ENCODE results near the gene PLEKHG4B.

PLEKHG4B gene

GRCh38 chr5:182126-182525, 90.2 kb downstream of the PLEKHG4B start:
- DNase-seq (ENCODE audit: insufficient read length, low spot score) (no peak), FAIRE-seq (no peak)
- TF ChIP-seq, protein P1, sequence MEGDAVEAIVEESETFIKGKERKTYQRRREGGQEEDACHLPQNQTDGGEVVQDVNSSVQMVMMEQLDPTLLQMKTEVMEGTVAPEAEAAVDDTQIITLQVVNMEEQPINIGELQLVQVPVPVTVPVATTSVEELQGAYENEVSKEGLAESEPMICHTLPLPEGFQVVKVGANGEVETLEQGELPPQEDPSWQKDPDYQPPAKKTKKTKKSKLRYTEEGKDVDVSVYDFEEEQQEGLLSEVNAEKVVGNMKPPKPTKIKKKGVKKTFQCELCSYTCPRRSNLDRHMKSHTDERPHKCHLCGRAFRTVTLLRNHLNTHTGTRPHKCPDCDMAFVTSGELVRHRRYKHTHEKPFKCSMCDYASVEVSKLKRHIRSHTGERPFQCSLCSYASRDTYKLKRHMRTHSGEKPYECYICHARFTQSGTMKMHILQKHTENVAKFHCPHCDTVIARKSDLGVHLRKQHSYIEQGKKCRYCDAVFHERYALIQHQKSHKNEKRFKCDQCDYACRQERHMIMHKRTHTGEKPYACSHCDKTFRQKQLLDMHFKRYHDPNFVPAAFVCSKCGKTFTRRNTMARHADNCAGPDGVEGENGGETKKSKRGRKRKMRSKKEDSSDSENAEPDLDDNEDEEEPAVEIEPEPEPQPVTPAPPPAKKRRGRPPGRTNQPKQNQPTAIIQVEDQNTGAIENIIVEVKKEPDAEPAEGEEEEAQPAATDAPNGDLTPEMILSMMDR (IDR thresholded peaks at IDR 0.05; ENCODE audit: insufficient read depth, missing control alignments) = no peak

DNA sequence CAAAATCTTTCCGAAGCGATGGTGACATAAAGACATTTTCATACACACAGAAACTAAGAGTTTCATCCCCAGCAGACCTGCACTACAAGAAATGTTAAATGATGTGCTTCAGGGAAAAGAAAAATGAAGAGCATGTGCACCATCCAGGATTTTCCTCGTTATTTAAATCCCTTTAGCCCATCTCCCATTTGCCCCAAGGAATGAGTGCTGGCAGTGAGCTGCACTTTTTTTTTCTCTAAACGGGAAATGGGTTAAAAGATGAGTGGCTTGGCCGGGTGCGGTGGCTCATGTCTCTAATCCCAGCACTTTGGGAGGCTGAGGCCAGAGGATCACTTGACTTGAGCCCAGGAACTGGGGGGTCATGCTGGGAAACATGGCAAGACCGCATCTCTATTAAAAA, 92.5 kb downstream of the PLEKHG4B start:
- TF ChIP-seq, protein P1 (IDR thresholded peaks at IDR 0.05; ENCODE audit: insufficient read depth, missing control alignments) = no peak
- FAIRE-seq (no peak), DNase-seq (ENCODE audit: insufficient read length, low spot score) (no peak)

DNA sequence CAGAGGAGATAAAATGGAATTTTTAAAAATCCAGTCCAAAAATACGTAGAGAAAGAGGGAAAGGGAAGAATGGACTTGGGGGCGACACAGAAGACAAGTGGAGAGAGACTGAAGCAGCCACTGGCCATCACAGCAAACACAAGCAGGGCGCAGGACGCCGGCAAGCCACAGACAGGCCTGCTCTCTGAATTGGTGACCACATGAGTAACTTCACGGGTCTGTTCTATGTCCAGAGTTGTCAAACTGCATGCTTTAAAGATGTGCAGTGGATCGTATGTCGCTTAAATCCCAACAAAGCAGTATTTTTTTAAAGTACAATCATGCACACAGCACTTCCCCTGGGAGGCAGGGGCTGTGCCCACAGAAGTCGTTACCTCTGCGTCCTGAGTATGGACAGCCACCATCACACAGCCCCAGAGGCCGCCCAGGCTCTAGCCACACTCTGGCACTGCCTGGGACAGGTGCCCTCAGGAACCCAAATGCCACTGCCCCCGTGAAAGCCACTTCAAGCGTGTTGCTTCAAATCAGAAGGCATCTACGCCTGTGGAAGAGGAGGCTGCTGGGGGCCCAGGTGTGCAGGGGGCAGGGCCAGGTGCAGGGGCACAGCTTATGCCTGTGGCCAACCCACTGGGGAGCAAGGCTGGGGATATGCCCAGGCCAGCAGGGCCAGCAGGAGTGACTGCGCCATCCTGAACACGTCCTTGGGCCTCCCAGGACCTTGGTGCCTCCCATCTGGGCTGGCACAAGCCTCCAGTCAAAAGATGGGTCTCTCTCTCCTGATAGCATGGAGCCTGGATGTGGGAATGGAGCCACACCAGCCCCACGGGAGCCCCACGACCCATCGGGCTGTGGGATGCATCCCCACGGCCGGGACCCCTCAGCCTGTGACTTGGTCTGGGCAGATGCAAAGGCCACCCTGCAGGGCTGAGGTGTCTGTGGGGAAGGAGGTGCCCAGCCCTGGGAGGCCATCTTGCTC, 93.4 kb downstream of the PLEKHG4B start:
- DNase-seq (ENCODE audit: insufficient read length, low spot score) (no peak), FAIRE-seq (no peak)
- TF ChIP-seq, protein P1 (IDR thresholded peaks at IDR 0.05; ENCODE audit: insufficient read depth, missing control alignments) = no peak

DNA sequence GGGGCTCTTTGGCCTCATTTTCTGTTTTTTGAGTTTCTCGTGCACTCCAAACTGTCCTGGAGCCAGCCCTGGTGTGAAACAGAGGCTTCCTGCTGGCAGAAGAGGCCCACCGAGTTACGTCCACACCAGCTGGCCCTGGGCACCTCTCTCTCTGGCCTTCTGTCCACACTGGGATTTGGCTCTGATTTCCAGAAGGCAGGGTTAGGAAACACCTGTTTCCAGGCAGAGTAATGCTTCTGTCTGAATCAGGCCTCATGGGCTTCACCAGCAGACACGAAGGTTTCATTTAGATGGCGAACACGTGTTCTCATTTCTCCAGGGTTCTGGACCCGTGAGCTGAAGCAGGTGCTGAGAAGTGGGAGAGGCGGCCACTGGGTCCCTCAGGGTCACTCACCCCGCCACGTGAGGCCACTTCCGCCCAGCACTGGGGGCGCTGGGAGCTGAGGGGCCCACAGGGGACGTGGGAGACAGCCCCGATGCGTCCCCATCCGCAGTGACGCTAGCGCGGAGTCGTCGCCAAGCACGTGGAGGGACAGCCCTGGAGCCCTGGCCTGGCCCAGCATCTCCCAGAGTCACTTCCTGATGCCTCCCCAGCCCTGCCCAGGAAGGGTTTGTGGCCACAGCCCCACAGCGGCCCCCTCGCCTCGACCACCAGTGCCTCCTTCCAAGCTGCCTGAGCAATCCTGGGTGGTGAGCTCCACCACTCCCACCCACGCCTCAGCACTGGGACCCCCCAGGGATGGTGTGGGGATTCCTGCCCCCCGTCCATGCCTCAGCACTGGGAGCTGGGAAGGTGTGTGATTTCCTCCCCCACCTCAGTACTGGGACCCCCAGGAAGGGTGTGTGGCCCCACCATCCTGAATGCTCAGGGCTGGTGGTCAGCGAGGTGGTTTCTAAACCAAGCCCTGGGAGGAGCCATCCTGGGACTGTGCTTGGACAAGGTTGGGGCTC, 94.4 kb downstream of the PLEKHG4B start:
- TF ChIP-seq, protein P1 (IDR thresholded peaks at IDR 0.05; ENCODE audit: insufficient read depth, missing control alignments) = no peak
- FAIRE-seq (no peak), DNase-seq (ENCODE audit: insufficient read length, low spot score) (no peak)

- no peak for FAIRE-seq
- no peak for DNase-seq (ENCODE audit: insufficient read length, low spot score)
- TF ChIP-seq, protein P1 (IDR thresholded peaks at IDR 0.05; ENCODE audit: insufficient read depth, missing control alignments) = no peak
Measured at GRCh38 chr5:187042-187431, 95.1 kb downstream of the PLEKHG4B start.

DNA sequence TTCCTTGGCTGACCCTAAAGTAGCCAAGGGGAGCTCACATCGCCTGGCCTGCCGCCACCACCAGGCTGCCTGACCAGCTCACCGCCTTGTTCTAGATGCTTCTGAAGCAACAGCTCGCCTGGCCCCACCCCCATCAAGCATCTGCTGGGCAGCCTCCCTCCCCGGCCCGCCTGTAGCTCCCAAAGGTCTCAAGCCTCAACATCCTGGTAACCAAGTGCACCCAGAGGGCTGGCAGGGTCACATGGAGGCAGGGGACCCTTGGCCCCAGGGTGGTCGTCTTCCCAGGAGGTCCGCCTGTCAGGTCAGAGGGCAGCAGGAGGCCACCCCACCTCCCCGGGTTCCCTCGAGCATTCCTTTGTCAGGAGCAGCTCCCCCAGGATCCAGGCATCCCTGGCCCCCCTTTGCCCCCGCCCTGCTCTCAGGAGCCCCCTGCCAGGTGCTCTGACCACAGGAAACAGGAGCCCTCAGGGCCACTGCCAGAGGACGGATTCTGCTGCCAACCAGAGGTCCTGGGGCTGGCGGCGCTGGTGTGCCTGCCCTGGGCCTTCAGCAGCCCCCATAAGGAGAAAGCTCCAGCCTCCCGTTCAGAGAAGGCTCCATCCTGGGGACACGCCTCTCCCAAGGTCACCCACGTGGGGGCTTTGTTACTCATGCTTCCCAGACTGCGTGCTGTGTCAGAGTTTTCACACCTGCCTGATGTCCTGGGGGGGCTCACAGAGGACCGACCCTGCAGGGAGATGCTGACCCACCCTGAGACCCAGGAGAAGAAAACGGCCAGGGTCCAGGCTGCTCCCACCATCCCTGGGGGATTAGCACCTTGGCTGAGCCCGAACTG, 95.9 kb downstream of the PLEKHG4B start:
- no peak for FAIRE-seq
- TF ChIP-seq, protein P1 (IDR thresholded peaks at IDR 0.05; ENCODE audit: insufficient read depth, missing control alignments) = no peak

More for the DNA sequence above, 95.9 kb downstream of the PLEKHG4B start:
- DNase-seq (ENCODE audit: insufficient read length, low spot score) = no peak

Measured in D721Med (cell line).